ENCODE data around the gene ELOVL1.
"Not testable (repeated sequence)": the region's sequence is repeated elsewhere in the genome, so short reads cannot be mapped to it uniquely, and the experiment has no call there.

- not testable (repeated sequence) for TF ChIP-seq CTCF, POLR2A (IDR thresholded peaks at IDR 0.05)
These were observed 45.6 kb upstream of the ELOVL1 start for GRCh38 chr1:43413426-43413825.
